Measurements from ENCODE around the gene TC2N.

DNA sequence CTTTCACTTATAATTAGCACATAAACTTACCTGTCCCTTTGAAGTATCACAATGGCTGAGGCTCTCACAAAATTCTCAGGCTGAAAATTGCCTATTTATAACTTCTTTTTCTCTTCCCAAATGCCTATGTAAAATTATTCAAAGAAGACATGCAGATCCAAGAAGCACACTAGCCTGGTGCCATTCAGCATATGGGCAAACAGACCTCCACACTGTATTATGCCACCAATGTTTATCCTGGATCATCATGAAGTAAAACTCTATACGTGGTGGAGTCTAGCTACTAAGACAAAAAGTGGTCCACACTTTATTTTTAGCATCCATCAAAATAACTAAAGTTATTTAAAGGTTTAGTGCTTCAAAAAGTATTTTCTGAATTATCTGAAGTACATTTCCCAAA, 15.8 kb downstream of the TC2N start:
- TF ChIP-seq ISL1 (CRISPR knock-in tag; IDR thresholded peaks at IDR 0.05) (no peak), ARNTL (CRISPR knock-in tag; IDR thresholded peaks at IDR 0.05; ENCODE audit: borderline replicate concordance, low read depth) (no peak), ZNF8 (CRISPR knock-in tag; IDR thresholded peaks at IDR 0.05) (no peak), SNAI2 (CRISPR knock-in tag; IDR thresholded peaks at IDR 0.05) (no peak), TOX (CRISPR knock-in tag; IDR thresholded peaks at IDR 0.05; ENCODE audit: borderline replicate concordance) (no peak), OSR1 (CRISPR knock-in tag; IDR thresholded peaks at IDR 0.05) (no peak), RARB (CRISPR knock-in tag; IDR thresholded peaks at IDR 0.05) (no peak), ZFP30 (CRISPR knock-in tag; IDR thresholded peaks at IDR 0.05) (no peak), GLIS3 (CRISPR knock-in tag; IDR thresholded peaks at IDR 0.05) (no peak)
- TF ChIP-seq, protein P1, sequence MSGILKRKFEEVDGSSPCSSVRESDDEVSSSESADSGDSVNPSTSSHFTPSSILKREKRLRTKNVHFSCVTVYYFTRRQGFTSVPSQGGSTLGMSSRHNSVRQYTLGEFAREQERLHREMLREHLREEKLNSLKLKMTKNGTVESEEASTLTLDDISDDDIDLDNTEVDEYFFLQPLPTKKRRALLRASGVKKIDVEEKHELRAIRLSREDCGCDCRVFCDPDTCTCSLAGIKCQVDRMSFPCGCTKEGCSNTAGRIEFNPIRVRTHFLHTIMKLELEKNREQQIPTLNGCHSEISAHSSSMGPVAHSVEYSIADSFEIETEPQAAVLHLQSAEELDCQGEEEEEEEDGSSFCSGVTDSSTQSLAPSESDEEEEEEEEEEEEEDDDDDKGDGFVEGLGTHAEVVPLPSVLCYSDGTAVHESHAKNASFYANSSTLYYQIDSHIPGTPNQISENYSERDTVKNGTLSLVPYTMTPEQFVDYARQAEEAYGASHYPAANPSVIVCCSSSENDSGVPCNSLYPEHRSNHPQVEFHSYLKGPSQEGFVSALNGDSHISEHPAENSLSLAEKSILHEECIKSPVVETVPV (CRISPR knock-in tag; IDR thresholded peaks at IDR 0.05) = no peak
- TF ChIP-seq, protein P2, sequence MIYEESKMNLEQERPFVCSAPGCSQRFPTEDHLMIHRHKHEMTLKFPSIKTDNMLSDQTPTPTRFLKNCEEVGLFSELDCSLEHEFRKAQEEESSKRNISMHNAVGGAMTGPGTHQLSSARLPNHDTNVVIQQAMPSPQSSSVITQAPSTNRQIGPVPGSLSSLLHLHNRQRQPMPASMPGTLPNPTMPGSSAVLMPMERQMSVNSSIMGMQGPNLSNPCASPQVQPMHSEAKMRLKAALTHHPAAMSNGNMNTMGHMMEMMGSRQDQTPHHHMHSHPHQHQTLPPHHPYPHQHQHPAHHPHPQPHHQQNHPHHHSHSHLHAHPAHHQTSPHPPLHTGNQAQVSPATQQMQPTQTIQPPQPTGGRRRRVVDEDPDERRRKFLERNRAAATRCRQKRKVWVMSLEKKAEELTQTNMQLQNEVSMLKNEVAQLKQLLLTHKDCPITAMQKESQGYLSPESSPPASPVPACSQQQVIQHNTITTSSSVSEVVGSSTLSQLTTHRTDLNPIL (CRISPR knock-in tag; IDR thresholded peaks at IDR 0.05; ENCODE audit: low read depth) = no peak
- TF ChIP-seq, protein P3, sequence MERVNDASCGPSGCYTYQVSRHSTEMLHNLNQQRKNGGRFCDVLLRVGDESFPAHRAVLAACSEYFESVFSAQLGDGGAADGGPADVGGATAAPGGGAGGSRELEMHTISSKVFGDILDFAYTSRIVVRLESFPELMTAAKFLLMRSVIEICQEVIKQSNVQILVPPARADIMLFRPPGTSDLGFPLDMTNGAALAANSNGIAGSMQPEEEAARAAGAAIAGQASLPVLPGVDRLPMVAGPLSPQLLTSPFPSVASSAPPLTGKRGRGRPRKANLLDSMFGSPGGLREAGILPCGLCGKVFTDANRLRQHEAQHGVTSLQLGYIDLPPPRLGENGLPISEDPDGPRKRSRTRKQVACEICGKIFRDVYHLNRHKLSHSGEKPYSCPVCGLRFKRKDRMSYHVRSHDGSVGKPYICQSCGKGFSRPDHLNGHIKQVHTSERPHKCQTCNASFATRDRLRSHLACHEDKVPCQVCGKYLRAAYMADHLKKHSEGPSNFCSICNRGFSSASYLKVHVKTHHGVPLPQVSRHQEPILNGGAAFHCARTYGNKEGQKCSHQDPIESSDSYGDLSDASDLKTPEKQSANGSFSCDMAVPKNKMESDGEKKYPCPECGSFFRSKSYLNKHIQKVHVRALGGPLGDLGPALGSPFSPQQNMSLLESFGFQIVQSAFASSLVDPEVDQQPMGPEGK (CRISPR knock-in tag; IDR thresholded peaks at IDR 0.05; ENCODE audit: borderline replicate concordance) = no peak
- TF ChIP-seq, protein P4, sequence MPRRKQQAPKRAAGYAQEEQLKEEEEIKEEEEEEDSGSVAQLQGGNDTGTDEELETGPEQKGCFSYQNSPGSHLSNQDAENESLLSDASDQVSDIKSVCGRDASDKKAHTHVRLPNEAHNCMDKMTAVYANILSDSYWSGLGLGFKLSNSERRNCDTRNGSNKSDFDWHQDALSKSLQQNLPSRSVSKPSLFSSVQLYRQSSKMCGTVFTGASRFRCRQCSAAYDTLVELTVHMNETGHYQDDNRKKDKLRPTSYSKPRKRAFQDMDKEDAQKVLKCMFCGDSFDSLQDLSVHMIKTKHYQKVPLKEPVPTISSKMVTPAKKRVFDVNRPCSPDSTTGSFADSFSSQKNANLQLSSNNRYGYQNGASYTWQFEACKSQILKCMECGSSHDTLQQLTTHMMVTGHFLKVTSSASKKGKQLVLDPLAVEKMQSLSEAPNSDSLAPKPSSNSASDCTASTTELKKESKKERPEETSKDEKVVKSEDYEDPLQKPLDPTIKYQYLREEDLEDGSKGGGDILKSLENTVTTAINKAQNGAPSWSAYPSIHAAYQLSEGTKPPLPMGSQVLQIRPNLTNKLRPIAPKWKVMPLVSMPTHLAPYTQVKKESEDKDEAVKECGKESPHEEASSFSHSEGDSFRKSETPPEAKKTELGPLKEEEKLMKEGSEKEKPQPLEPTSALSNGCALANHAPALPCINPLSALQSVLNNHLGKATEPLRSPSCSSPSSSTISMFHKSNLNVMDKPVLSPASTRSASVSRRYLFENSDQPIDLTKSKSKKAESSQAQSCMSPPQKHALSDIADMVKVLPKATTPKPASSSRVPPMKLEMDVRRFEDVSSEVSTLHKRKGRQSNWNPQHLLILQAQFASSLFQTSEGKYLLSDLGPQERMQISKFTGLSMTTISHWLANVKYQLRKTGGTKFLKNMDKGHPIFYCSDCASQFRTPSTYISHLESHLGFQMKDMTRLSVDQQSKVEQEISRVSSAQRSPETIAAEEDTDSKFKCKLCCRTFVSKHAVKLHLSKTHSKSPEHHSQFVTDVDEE (CRISPR knock-in tag; IDR thresholded peaks at IDR 0.05) = no peak

All from SK-N-SH treated with all-trans-retinoic acid at 6 μM for 48 hours (cell line).